Stimulated activated CD8-positive, alpha-beta memory T cell treated with anti-CD3 and anti-CD28 coated beads, Interleukin-2, amount 100 ng/mL, for 1 hour (primary cell): ENCODE results near the gene NISCH.

Source experiments
- DNase-seq, 2 donors: peaks; one replicate each; pipeline ENCODE4 v3.0.0-alpha.2; 2020; ENCODE audit warnings: low read depth in 2 of 2

NISCH gene

DNA sequence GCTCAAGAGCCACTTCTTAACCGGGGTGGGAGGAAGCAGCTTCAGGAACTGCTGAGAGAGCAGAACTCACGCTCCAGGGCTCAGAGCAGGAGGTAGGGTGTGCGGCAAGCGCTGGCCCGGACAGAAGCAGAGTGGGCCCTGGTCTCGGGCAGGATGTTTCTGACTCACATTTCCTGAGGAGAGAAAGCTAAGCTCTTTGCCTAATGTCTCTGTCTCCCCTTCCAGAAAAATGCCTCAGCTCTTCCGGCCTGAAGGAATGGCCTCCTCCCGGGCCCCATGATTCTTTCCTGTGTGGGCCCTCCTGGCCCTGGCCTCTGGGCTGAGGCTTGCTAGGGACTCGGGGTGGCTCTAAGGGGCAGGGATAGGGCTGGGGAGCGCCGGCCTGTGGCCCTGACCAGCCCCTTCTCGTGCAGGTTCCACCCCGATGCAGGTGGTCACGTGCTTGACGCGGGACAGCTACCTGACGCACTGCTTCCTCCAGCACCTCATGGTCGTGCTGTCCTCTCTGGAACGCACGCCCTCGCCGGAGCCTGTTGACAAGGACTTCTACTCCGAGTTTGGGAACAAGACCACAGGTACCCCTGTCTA lies 35.6 kb downstream of the NISCH start:
- no peak for DNase-seq

DNA sequence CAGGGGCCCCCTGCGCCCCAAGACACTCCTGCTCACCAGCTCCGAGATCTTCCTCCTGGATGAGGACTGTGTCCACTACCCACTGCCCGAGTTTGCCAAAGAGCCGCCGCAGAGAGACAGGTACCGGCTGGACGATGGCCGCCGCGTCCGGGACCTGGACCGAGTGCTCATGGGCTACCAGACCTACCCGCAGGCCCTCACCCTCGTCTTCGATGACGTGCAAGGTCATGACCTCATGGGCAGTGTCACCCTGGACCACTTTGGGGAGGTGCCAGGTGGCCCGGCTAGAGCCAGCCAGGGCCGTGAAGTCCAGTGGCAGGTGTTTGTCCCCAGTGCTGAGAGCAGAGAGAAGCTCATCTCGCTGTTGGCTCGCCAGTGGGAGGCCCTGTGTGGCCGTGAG lies 36.7 kb downstream of the NISCH start:
- DNase-seq: no peak

DNA sequence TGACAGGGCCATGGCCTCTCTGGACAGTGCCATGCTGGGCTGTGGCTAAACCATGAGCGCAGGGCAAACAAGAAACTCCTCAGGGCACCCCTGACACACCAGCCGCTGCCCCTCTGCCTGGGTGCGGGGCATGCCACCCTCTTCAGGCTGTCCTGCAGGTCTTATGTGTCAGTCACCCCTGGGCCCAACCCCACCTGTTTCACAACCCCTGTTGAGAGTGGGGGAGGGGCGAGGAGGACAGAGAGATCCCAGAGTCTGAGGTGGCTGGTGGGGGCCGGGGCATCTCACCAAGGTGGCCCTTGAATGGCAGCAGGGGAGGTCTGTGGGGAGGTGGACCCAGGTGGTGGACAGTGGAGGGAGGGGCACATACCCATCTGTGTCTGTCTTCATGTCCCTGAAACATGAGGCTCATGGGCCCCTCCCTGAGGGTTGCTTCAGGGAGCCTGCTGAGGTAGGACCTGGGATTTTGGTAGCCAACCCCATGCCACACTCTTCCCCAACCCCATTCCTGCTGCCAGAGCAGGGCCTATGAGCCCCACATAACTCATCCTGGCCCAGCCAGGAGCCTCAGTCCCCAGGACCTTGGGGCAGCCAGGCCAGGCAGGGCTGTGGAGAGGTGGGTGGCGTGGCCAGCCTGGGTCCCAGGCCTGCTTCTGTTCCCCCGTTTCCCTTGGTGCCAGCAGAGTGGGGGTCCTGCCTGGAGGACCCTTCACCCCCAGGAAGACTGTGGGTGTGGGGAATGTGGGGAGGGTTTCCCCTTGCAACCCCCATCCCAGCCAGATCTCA lies 38.0 kb downstream of the NISCH start:
- DNase-seq: no peak

DNA sequence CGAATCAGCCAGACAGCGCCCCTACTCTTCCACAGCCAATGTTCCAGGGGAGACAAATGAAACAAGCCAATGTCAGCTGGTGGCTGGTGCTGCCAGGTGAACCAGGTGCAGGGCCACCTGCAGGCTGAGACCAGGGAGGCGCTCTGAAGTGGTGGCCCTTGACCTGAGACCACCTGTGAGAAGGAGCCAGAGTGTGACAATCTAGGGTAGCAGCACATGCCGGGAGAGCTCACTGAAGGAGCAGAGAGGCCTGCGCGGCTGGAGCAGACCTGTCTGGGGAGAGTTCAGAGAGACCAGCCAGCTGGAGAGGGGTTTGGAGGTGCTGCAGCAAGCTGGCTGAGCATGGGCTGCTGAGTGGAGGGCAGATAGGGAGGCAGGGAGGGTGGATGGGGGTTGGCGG lies 39.0 kb downstream of the NISCH start:
- no peak for DNase-seq

DNA sequence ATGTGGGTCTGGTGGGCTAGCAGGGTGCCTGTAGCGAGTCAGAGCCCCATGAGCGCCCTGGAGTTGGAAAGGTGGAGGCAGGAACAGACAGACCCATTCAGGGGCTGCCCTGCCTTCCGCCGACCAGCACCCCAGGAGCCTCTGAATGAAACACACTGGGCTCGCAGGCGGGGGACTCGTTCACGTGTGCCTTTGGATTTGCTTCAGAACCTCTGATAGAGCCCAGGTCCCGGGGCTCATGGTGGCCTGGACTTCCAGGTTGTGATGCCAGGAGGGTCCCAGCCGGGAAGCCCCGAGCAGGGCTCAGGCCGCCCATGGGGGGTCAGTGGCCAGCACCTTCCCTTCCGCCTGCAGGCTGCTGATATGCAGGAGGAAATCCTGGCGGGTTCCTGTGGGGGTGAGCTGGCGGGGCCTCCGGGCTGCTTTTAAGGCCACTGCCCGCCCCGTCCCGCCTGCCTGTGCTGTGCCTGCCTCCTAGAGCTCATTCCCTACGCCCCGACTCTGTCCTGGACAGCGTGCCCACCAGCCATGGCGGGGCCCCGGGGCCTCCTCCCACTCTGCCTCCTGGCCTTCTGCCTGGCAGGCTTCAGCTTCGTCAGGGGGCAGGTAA lies 39.6 kb downstream of the NISCH start, which contains the start of gene STAB1:
Gene STAB1 (plus strand): TSS at position 453 of the 610 bp plus-strand sequence. CDS start 76 bp downstream, at position 529.
- DNase-seq: no peak

DNA sequence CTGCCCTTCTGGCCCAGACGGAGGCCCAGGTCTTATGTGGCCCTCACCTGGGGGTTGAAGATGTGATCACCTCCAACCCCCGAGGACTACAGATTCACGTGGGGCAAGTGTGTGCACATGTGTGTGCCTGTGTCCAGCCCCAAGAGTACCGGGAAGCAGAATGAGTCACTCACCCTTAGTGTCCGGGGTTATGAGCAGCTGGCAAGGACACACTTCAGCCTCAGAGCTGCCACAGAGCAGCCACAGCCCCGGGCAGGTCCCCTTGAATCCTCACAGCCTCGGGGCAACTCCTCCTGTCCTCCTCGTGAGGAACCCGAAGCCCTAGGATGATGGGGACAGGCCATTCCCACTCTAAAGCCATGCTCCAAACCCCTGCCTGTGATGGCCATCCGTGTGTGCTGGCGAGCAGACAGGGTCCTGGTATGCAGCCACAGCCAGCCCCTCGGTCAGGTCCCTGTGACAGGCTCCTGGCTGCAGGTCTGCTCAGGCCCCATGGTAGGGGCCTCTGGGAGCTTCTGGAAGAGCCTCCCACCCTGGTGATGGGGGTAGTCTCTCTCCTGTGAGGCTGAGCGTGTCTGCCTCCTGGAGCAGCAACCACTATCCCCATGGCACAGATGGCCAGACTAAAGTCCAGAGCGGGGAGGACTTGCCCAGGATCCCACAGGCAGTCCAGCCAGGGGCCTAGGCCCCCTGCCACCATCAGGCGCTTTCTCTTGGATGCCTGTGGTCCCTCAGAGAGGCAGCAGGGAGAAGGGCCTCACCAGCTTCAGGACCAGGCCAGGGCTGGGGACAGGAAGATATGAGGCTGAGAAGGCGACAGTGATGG lies 40.6 kb downstream of the NISCH start:
- no peak for DNase-seq

DNA sequence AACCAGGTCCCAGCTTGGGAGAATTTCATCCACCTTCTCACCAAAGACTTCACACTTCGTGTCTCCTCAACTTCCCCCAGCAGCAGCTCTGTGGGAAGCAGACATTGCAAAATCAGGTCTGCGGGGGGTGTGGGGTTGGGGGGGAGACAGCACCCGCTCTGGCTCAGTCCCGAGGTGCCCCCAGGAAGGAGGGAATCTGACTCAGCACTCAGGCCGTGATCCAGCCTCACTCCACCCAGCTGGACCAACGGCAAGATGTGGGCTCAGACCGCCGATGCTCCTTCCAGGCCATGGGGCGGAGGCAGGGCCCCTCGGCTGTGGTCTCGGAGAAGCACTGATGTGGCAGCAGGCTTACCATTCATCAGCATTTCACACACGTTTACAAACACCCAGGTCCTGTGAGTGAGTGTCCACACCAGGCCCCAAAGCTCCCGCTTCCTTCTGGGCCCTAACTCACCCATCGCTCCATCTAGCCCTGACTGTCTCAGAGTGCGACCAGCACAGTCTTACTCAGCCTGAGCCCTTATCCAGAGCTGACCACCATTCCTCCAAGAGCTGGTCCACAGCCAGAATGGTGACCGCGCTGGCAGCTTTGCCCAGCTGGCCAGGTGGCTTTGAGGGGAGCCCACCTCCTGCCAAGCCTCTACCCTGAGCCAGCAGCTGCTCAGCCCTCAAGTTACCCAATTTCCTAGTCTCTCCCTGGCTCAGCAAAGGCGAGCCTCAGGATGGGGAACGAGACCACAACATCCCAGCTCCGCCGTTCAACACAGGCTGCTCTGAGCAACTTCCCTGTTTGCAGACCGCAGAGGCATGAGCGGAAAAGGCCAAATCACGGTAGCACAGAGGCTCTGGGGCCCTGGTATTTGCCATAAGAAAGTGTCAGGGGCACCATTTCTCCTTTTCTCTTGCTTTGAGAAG lies 43.0 kb downstream of the NISCH start:
- no peak for DNase-seq

DNA sequence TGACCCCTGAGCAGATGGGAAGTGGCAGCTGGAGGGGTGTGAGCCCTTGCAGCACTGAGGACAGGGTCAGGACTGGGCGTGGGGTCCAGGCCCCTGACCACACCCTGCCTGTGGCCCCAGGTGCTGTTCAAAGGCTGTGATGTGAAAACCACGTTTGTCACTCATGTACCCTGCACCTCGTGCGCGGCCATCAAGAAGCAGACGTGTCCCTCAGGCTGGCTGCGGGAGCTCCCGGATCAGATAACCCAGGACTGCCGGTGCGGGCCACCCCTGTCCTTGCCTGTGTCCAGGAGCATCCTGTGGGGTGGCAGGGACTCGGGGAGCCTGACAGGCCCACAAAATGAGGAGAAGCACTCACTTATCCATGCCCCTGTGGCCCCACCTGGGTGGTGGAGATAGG lies 45.6 kb downstream of the NISCH start:
- no peak for DNase-seq

DNA sequence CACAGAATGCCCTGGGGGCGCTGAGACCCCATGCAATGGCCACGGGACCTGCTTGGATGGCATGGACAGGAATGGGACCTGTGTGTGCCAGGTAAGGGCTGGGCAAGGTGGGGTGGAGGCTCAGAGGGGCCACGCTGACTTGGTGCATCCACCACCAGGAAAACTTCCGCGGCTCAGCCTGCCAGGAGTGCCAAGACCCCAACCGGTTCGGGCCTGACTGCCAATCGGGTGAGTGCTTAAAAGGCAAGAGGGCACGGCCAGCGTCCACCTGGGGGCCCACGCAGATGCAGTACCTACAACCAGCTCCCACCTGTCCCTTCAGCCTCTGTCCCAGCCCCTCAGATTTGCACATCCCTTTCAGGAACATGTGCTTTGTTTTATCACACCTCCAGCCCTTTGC lies 46.6 kb downstream of the NISCH start:
- DNase-seq: no peak

DNA sequence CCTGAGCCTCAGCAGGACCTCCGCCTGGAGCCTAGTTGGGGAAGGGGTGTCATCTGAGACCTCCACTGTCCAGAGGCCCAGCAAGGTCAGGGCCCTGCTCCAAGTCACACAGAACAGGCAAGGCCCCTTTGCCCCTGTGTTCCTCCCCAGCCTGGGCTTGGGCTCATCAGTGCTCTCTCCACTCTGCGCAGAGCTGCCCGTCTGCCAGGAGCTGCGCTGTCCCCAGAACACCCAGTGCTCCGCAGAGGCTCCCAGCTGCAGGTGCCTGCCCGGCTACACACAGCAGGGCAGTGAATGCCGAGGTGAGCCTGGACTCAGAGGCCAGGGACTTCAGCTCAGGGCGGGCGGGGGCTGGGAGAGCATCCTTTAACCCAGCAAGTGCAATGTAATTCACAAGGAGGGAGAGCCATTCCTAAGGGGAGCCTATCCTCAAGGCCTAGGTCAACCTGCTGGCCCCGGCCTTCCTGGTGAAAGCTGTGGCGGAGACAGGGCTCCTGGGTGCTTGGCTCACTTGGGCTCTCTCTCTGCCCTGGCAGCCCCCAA lies 47.5 kb downstream of the NISCH start:
- no peak for DNase-seq

DNA sequence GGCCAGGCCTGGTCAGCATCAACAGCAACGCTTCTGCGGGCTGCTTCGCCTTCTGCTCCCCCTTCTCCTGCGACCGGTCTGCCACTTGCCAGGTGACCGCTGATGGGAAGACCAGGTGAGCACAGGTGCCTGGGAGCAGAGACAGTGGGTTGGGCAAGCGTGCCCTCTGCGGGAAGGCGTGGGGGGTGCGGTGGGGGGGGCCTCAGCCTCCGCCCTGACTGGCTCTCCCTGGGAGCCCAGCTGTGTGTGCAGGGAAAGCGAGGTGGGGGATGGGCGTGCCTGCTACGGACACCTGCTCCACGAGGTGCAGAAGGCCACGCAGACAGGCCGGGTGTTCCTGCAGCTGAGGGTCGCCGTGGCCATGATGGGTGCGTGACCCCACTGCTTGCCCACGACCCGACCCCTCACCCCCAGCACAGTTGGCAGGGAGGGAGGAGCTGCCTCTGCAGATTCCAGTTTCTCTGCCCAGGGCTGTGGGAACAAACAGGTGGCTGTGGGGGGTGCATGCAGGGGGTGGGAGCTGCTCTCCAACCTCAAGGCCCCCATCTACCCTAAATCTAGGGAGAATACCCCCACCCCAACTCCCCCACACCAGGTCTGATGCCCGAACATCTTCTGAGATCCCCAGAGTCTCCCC lies 48.5 kb downstream of the NISCH start:
- DNase-seq: no peak

DNA sequence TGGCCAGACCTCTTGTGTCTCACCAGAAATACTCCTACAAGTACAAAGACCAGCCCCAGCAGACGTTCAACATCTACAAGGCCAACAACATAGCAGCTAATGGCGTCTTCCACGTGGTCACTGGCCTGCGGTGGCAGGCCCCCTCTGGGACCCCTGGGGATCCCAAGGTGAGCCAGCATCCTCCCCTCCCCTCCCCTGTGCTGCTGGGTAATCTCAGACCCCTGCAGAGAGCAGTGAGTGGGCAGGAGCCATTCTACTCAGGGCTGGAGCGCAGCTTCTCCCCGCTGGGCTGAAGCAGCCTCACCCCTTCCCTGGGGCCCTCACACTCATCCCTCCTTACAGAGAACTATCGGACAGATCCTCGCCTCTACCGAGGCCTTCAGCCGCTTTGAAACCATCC lies 49.6 kb downstream of the NISCH start:
- no peak for DNase-seq

DNA sequence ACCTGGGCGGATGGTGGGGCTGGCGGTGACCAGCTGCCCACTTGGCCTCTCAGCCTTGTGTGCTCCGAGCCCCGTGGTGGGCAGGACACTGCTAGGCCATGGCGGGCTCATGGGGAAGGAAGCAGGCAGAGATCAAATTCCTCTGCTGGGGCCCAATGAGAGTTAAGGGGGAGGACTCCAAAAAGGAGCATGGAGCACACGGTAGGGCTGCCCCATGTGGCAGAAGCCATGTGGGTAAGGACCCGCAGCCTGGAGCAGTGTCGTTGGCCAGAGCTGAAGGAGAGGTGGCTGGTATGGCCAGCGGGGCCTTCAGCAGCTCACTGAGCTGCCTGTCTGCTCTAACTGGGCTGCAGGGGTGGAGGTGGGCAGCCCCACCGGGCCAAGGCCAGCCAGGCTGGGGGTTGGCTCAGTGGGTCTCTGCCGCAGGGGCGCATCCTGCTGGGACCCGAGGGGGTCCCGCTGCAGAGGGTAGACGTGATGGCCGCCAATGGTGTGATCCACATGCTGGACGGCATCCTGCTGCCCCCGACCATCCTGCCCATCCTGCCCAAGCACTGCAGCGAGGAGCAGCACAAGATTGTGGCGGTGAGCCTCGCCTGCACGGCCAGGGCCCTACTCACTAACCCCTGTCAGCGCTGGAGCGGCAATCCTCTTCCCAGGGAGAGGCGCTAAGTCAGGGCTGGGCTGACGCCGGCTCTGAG lies 51.0 kb downstream of the NISCH start:
- DNase-seq: no peak

DNA sequence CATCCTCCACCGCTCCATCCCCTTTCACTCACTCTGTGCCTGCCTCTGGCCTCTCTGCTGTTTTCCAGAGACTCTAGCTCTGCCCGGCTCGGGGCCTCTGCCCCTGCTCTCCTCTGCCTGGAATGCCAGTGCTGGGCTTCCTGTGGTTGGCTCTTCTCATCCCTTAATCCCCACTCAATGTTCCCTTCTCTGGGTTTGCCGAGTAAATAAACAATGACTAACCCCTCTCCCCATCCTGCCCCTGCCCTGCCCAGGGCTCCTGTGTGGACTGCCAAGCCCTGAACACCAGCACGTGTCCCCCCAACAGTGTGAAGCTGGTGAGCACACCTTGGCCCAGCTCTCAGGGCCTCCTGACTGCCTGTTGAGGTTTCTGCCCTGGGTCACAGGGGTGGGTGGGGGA lies 52.0 kb downstream of the NISCH start:
- no peak for DNase-seq

DNA sequence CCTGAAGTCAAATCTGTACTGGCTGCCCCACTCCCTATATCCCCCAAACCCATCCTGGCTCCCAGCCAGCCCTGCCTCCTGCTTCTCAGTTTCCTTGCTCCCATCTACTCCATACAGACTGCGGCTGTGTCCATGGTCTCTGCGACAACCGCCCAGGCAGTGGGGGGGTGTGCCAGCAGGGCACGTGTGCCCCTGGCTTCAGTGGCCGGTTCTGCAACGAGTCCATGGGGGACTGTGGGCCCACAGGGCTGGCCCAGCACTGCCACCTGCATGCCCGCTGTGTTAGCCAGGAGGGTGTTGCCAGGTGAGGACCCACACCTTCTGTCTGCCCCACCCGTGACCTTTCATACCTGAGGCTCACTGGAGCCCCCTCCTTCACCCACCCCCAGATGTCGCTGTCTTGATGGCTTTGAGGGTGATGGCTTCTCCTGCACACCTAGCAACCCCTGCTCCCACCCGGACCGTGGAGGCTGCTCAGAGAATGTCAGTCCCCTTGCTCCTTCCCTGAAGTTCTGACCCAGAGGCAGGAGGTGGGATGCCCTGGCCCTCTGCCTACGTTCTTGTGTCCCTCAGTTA lies 54.4 kb downstream of the NISCH start:
- DNase-seq: no peak

DNA sequence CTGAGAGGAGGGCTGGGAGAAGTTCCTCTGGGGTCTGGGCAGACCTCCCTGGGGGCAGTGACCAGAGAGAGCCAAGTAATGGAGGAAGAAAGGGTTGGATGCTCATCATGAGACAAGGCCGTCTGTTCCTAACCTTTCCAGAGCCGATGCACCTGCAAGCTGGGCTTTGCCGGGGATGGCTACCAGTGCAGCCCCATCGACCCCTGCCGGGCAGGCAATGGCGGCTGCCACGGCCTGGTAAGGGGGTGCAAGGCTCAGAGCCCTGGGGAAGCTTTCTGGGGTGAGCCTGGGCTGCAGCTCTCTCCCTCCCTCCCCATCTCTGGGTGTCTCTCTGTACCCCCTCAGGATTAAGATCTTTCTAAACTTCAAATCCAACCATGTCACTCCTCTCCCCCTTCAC lies 56.1 kb downstream of the NISCH start:
- no peak for DNase-seq

DNA sequence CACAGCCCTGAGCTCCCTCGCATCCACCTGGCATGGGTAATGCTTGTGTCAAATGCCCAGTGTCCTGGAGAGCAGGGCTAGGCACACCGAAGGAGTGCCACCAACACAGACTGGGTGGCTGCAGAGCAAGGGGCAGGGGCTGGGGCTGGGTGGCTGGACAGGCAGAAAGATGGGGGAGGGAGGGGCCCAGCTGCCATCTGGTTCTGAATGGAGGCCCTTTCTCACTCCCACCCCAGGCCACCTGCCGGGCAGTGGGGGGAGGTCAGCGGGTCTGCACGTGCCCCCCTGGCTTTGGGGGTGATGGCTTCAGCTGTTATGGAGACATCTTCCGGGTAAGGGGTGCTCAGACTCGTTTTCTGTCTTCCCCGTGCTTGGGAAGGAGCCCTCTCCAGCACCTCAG lies 56.7 kb downstream of the NISCH start:
- no peak for DNase-seq

DNA sequence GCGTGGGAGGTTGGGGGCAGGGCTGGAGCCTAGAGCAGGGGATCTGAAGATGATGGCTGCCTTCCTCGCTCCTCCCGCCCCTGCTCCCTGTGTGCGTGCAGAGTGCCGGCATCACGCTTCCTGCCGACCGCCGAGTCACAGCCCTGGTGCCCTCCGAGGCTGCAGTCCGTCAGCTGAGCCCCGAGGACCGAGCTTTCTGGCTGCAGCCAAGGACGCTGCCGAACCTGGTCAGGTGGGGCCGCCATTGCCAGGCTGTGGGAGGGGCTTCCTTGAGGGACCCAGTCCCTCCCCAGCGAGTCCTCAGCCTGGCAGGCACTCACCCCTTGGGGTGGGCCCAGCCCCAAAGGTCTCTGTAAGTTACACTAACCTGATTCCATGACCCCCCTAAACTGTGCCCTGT lies 57.3 kb downstream of the NISCH start:
- no peak for DNase-seq

DNA sequence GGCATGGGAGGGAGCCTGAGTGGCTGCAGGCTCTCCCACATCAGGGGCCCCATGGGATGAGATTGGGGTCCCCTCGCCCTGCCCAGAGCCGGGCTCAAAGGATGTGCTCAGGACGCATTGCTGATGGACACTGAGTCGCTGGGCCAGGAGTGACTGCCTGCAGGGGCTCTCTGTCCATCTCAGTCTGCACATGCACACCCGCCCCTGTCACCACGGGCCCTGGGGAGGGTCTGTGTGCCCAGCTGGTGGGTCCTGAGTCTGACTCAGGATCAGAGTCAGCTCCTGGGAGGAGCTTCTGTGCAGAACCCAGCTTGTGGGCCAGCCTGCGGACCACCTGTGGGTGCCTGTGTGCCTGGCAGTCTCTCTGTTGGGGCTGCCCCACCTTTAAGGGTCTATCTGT lies 57.9 kb downstream of the NISCH start:
- no peak for DNase-seq

DNA sequence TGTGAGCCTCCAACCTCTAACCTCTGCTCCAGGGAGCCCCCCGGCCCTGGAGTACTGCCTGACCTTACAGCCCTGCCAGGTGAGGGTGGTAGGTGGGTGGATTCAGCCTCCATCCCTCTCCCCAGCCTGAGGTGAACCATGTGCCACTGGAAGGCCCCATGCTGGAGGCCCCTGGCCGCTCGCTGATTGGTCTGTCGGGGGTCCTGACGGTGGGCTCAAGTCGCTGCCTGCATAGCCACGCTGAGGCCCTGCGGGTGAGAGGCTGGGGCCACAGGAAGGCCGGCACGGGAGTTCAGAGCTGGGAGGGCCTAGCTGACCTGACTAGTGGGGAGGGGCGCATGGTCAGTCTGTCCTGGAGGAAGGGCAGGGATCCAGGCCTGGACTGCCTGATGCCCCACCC lies 59.2 kb downstream of the NISCH start:
- no peak for DNase-seq
